Neural cell (in vitro differentiated cells): ENCODE data around the gene UGT1A1. TPM values are rescaled to one million over a fixed set of nuclear protein-coding genes. Genes with fewer than 3 reads are reported as not detected.

Experiments
- H2AFZ ChIP-seq: fragments of 200-600, 300-800 bp; sonication (generic), shearing (Covaris generic); 2 replicates; pipeline ENCODE4 v1.6.0; 2014; ENCODE audit warnings: low read depth, mild to moderate bottlenecking, antibody characterized with exemption, low read length, moderate library complexity
- H3F3A ChIP-seq: fragments of 200-600 bp; shearing (Covaris generic); 2 replicates; pipeline ENCODE4 v1.6.1; 2016; ENCODE audit warnings: mild to moderate bottlenecking, moderate library complexity, mixed read lengths, antibody characterized with exemption, low read length; ENCODE audit not compliant: insufficient read depth, poor library complexity, severe bottlenecking
- H3K27ac ChIP-seq: fragments of 200-600, 300-800 bp; sonication (generic), shearing (Covaris generic); 2 replicates; pipeline ENCODE4 v1.5.1; 2014; ENCODE audit warnings: mild to moderate bottlenecking, low read length, moderate library complexity
- H3K27me3 ChIP-seq: fragments of 300-800, 200-600 bp; sonication (generic), shearing (Covaris generic); 2 replicates; pipeline ENCODE4 v1.6.0; 2014; ENCODE audit warnings: mild to moderate bottlenecking, low read depth, low read length, moderate library complexity; ENCODE audit not compliant: insufficient read depth
- H3K36me3 ChIP-seq: fragments of 300-800, 200-600 bp; sonication (generic), shearing (Covaris generic); 2 replicates; pipeline ENCODE4 v1.5.1; 2014; ENCODE audit warnings: mild to moderate bottlenecking, antibody characterized with exemption, low read length, moderate library complexity; ENCODE audit not compliant: insufficient read depth
- H3K4me2 ChIP-seq: fragments of 300-800, 200-600 bp; sonication (generic), shearing (Covaris generic); 2 replicates; pipeline ENCODE4 v1.6.0; 2014; ENCODE audit warnings: mild to moderate bottlenecking, low read length
- H3K4me3 ChIP-seq: fragments of 300-800, 200-600 bp; sonication (generic), shearing (Covaris generic); 2 replicates; pipeline ENCODE4 v1.5.1; 2014; ENCODE audit warnings: mild to moderate bottlenecking, low read length, moderate library complexity
- H3K79me2 ChIP-seq: fragments of 200-600 bp; shearing (Covaris generic); replicated peaks from 2 replicates; pipeline ENCODE4 v1.6.0; 2014; ENCODE audit warnings: mild to moderate bottlenecking, low read length, moderate library complexity; ENCODE audit not compliant: insufficient read depth
- H3K9ac ChIP-seq: fragments of 300-800, 200-600 bp; sonication (generic), shearing (Covaris generic); 2 replicates; pipeline ENCODE4 v1.6.1; 2016; ENCODE audit warnings: mild to moderate bottlenecking, low read length, mixed read lengths
- H3K9me2 ChIP-seq: fragments of 200-600 bp; shearing (Covaris generic); 2 replicates; pipeline ENCODE4 v1.6.1; 2016; ENCODE audit warnings: mild to moderate bottlenecking, low read length, mixed read lengths; ENCODE audit not compliant: insufficient read depth
- H3K9me3 ChIP-seq: fragments of 200-600, 300-800 bp; sonication (generic), shearing (Covaris generic); 2 replicates; pipeline ENCODE4 v1.6.1; 2016; ENCODE audit warnings: mild to moderate bottlenecking, mixed run types, low read length, moderate library complexity, mixed read lengths
- H4K20me1 ChIP-seq: fragments of 200-600 bp; shearing (Covaris generic); 2 replicates; pipeline ENCODE4 v1.6.1; 2016; ENCODE audit warnings: mild to moderate bottlenecking, mixed run types; ENCODE audit not compliant: insufficient read depth
- EP300 ChIP-seq: fragments of 450-650 bp; conservative IDR thresholded peaks from 2 replicates; pipeline ENCODE4 v1.6.1; 2014; ENCODE audit warnings: antibody characterized with exemption, mild to moderate bottlenecking, moderate library complexity; ENCODE audit not compliant: poor library complexity, severe bottlenecking
- EZH2 ChIP-seq: fragments of 200-600, 300-800 bp; shearing (Covaris generic), sonication (generic); IDR thresholded peaks from 2 replicates; pipeline ENCODE4 v1.6.1; 2014; ENCODE audit warnings: antibody characterized with exemption, low read length, borderline replicate concordance, mild to moderate bottlenecking; ENCODE audit not compliant: insufficient read depth, poor library complexity, severe bottlenecking
- MXI1 ChIP-seq: fragments of 450-650 bp; conservative IDR thresholded peaks from 2 replicates; pipeline ENCODE4 v1.6.1; 2014; ENCODE audit warnings: antibody characterized with exemption, mild to moderate bottlenecking; ENCODE audit not compliant: poor library complexity, severe bottlenecking
- POLR2AphosphoS5 ChIP-seq: IDR thresholded peaks from 2 replicates; pipeline ENCODE4 v1.6.1; 2012
- RAD21 ChIP-seq: fragments of 450-650 bp; conservative IDR thresholded peaks from 2 replicates; pipeline ENCODE4 v1.6.1; 2014; ENCODE audit warnings: antibody characterized with exemption, mild to moderate bottlenecking, moderate library complexity
- REST ChIP-seq: IDR thresholded peaks from 2 replicates; pipeline ENCODE4 v1.6.1; 2012; ENCODE audit warnings: borderline replicate concordance
- SMC3 ChIP-seq: fragments of 450-650 bp; conservative IDR thresholded peaks from 2 replicates; pipeline ENCODE4 v1.6.1; 2014; ENCODE audit warnings: antibody characterized with exemption, mild to moderate bottlenecking, moderate library complexity; ENCODE audit not compliant: poor library complexity
- TAF1 ChIP-seq: IDR thresholded peaks from 2 replicates; pipeline ENCODE4 v1.6.1; 2012; ENCODE audit warnings: low read depth
- polyA plus RNA-seq: library from polyadenylated mRNA; depleted of rRNA; stranded (reverse); fragments of >200 nt; gene quantifications from 2 replicates; pipeline ENCODE4 v1.2.3, GENCODE V29; 2014

The UGT1A1 gene
- polyA plus RNA-seq, 1 donor from 2014 or later: not detected

GRCh38 chr2:233822101-233822771 is 62.2 kb downstream of the UGT1A1 start:
- Histone ChIP-seq H3K27ac (no peak overlapping the region), H3K4me2 (no peak overlapping the region), H3K9ac (no peak overlapping the region), H3K79me2 (no peaks in the 10 kb centered on the region), H3K36me3 (no peaks in the 10 kb centered on the region), H3K9me3 (no peaks in the 10 kb centered on the region), H4K20me1 (no peaks in the 10 kb centered on the region), H3F3A (no peaks in the 10 kb centered on the region), H3K27me3 (no peaks in the 10 kb centered on the region), H2AFZ (no peak overlapping the region), H3K9me2 (no peaks in the 10 kb centered on the region), H3K4me3 (no peak overlapping the region)
- TF ChIP-seq TAF1 (no peak), POLR2AphosphoS5 (no peak), MXI1 (no peak), EZH2 (no peak), REST (no peak), EP300 (no peak), RAD21 (no peak), SMC3 (no peak)

Other genes with a start within 250 kb of the UGT1A1 start
- 29.9 and 33.3 TPM in 2 replicates for gene USP40, start 193.5 kb upstream of the UGT1A1 start, polyA plus RNA-seq
- not detected in 2 replicates for gene UGT1A8, start 142.6 kb upstream of the UGT1A1 start, polyA plus RNA-seq
- gene UGT1A10, start 123.8 kb upstream of the UGT1A1 start, polyA plus RNA-seq: not detected in 2 replicates
- not detected in 2 replicates for gene UGT1A9, start 88.4 kb upstream of the UGT1A1 start, polyA plus RNA-seq
- not detected in 2 replicates for gene UGT1A7, start 78.4 kb upstream of the UGT1A1 start, polyA plus RNA-seq
- gene UGT1A6, start 67.4 kb upstream of the UGT1A1 start, polyA plus RNA-seq: not detected in 2 replicates
- gene UGT1A5, start 47.4 kb upstream of the UGT1A1 start, polyA plus RNA-seq: not detected in 2 replicates
- not detected in 2 replicates for gene UGT1A4, start 41.5 kb upstream of the UGT1A1 start, polyA plus RNA-seq
- gene UGT1A3, start 31.2 kb upstream of the UGT1A1 start, polyA plus RNA-seq: not detected in 2 replicates
- not detected in 2 replicates for gene MROH2A, start 18.1 kb downstream of the UGT1A1 start, polyA plus RNA-seq
- 1.3 and 3.3 TPM in 2 replicates for gene HJURP, start 94.3 kb downstream of the UGT1A1 start, polyA plus RNA-seq
- 0.18 TPM in 1 of 2 replicates, not detected in the other for gene TRPM8, start 157.1 kb downstream of the UGT1A1 start, polyA plus RNA-seq